Central memory CD8-positive, alpha-beta T cell (primary cell): ENCODE results near the gene RARA.
"Not testable (repeated sequence)": the region's sequence is repeated elsewhere in the genome, so short reads cannot be mapped to it uniquely, and the experiment has no call there.

Experiments used
- ATAC-seq: fragments of 150-1000 bp; cut with Tn5 transposase; replicated peaks from 2 replicates; pipeline ENCODE4 v1.10.0; 2022; ENCODE audit warnings: mild to moderate bottlenecking, moderate FRiP score, moderate number of reproducible peaks; ENCODE audit not compliant: poor library complexity, severe bottlenecking; ENCODE audit errors: extremely low read depth
- DNase-seq, 2 donors: peaks; one replicate each; pipeline ENCODE4 v3.0.0; 2021; ENCODE audit warnings: low spot score in 2 of 2
- H3K27ac Mint-ChIP-seq: one replicate; pipeline ENCODE4 v1.8.0; 2022; ENCODE audit warnings: low read depth, mild to moderate bottlenecking, moderate library complexity, mixed read lengths
- H3K27me3 Mint-ChIP-seq: one replicate; pipeline ENCODE4 v1.8.0; 2022; ENCODE audit warnings: mixed read lengths
- H3K36me3 Mint-ChIP-seq: one replicate; pipeline ENCODE4 v1.8.0; 2022; ENCODE audit warnings: mild to moderate bottlenecking, moderate library complexity, mixed read lengths; ENCODE audit not compliant: insufficient read depth
- H3K4me1 Mint-ChIP-seq: one replicate; pipeline ENCODE4 v1.8.0; 2022; ENCODE audit warnings: mixed read lengths
- H3K4me3 Mint-ChIP-seq: one replicate; pipeline ENCODE4 v1.8.0; 2022; ENCODE audit warnings: mild to moderate bottlenecking, moderate library complexity, mixed read lengths
- H3K9me3 Mint-ChIP-seq: one replicate; pipeline ENCODE4 v1.8.0; 2022; ENCODE audit warnings: mixed read lengths

RARA gene

DNA sequence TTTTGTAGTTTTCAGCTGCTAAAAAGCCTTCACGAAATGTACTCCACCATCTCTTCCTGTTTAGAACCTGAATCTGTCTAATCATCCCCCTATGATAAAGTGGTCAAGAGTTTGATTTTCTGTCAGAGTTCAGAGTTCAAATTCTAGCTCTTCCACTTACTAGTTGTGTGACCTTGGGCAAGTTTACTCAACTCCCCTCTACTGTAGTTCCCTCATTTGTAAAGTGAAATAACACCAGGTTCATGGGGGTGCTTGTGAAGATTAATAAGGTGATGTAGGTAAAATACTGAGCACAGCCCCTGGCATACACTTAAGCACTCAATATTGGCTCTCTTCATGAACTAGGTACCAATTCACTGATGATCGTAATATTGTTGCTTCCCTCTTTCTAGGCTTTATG lies 22.5 kb upstream of the RARA start:
- ATAC-seq = no peak
- no peaks in the 10 kb centered on the region for H3K27me3 Mint-ChIP-seq
- H3K36me3 Mint-ChIP-seq = peaks cover 18% of the 10 kb centered on the region

DNA sequence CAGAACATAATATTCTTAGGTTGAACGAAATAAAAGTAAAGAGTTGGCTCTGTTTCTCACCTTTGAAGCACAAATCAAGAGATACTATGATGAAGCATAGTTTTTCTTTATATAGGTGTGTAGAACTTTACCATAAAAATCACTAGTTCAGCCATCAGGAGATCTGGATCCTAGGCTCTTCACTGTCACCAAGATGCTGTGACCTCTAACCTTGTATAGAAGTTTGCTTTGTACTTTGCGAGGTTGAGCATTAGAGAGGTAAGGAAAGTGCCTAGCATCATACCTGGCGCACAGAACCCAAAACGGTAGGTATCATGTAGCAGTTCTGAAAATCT lies 21.9 kb upstream of the RARA start:
- peak overlapping the region; percentile 93 for H3K27ac Mint-ChIP-seq
- no peaks in the 10 kb centered on the region for H3K27me3 Mint-ChIP-seq
- peak overlapping the region; percentile 94 for H3K4me3 Mint-ChIP-seq
- peaks cover 34% of the 10 kb centered on the region for H3K4me1 Mint-ChIP-seq
- H3K9me3 Mint-ChIP-seq = no peaks in the 10 kb centered on the region
- ATAC-seq = no peak
- H3K36me3 Mint-ChIP-seq = peaks cover 12% of the 10 kb centered on the region
- DNase-seq = no peak

More for the DNA sequence above, 22.5 kb upstream of the RARA start:
- no peak for DNase-seq
- H3K27ac Mint-ChIP-seq = no peak overlapping the region
- no peak overlapping the region for H3K4me3 Mint-ChIP-seq
- H3K9me3 Mint-ChIP-seq = no peaks in the 10 kb centered on the region
- H3K4me1 Mint-ChIP-seq = peaks cover 40% of the 10 kb centered on the region

DNA sequence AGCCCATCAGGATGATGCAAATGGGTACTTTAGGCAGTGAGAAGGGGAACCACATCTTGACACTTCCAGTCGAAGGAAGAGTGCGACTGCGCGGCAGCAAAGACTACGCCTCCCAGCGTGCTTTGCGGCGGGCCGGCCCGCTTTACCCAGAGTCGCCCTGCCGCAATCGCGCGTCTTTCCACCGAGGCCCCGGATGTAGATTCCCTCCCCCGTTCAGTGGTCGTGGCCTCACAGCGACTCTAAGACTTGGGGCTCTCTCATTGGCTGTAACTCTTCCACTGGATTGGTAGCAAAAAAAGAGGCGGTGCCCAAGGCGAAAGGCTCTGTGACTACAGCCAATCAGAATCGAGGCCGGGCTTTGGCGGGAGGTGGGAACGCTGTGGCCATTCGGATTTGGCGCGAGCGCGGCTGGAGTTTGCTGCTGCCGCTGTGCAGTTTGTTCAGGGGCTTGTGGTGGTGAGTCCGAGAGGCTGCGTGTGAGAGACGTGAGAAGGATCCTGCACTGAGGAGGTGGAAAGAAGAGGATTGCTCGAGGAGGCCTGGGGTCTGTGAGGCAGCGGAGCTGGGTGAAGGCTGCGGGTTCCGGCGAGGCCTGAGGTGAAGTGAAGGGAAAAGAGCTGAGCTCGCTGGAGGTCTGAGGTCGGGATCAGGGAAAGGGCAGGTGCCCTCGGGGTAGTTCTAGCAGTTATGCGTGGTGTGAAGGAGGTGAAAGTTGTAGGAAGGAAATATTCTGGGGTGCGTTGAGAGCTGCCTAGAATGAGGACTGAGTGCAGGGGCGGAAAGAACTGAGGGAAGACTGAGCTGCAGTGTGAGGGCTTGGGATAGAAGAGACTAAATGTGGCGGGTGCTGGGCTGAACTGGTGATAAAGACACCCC lies 21.2 kb upstream of the RARA start, which contains the start of gene CDC6:
Gene CDC6, plus strand, starts transcription at position 386 of the 876 bp plus-strand sequence. CDS start 1,542 bp downstream, outside the sequence.
- Mint-ChIP-seq H3K36me3 (peaks cover 13% of the 10 kb centered on the region), H3K4me3 (peak within 1 kb of the TSS; percentile 94), H3K4me1 (peaks cover 31% of the 10 kb centered on the region), H3K27ac (peak within 1 kb of the TSS; percentile 93), H3K27me3 (no peaks in the 10 kb centered on the region), H3K9me3 (no peaks in the 10 kb centered on the region)
- DNase-seq (peak; percentile 92 to 98), ATAC-seq (peak; percentile 92)

DNA sequence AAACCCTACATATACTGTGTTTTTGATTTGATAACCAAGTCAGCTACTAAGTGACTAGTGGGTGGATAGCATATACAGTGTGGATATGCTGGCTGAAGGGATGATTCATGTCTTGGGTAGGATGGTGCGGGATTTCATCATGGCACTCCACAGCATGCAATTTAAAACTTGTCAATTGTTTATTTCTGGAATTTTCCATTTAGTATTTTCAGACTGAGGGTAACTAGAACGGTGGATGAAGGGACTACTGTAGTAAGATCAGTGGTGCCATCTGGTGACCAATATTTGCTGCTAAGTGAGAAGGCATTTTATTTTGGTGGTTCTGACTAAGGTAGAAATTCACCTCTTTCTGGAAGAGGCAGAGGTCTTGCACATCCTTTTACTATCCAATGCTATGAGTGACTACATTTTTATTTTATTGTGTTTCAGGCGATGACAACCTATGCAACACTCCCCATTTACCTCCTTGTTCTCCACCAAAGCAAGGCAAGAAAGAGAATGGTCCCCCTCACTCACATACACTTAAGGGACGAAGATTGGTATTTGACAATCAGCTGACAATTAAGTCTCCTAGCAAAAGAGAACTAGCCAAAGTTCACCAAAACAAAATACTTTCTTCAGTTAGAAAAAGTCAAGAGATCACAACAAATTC lies 18.2 kb upstream of the RARA start:
- H3K27ac Mint-ChIP-seq = no peak overlapping the region
- H3K36me3 Mint-ChIP-seq = peaks cover 10% of the 10 kb centered on the region
- DNase-seq (no peak), ATAC-seq (no peak)
- peaks cover 20% of the 10 kb centered on the region for H3K4me1 Mint-ChIP-seq
- H3K9me3 Mint-ChIP-seq = no peaks in the 10 kb centered on the region
- H3K27me3 Mint-ChIP-seq = no peaks in the 10 kb centered on the region
- no peak overlapping the region for H3K4me3 Mint-ChIP-seq

DNA sequence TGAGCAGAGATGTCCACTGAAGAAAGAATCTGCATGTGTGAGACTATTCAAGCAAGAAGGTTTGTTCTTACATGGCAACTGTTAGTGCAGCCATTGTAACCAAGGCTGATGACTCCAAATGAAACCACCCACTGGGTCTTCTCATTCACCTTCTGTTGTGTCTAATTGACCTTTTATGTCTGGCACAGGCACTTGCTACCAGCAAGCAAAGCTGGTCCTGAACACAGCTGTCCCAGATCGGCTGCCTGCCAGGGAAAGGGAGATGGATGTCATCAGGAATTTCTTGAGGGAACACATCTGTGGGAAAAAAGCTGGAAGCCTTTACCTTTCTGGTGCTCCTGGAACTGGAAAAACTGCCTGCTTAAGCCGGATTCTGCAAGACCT lies 17.7 kb upstream of the RARA start:
- no peak overlapping the region for H3K27ac Mint-ChIP-seq
- H3K4me3 Mint-ChIP-seq = no peak overlapping the region
- DNase-seq (no peak), ATAC-seq (no peak)
- no peaks in the 10 kb centered on the region for H3K9me3 Mint-ChIP-seq
- H3K4me1 Mint-ChIP-seq = peaks cover 20% of the 10 kb centered on the region
- H3K27me3 Mint-ChIP-seq = no peaks in the 10 kb centered on the region
- peaks cover 12% of the 10 kb centered on the region for H3K36me3 Mint-ChIP-seq

DNA sequence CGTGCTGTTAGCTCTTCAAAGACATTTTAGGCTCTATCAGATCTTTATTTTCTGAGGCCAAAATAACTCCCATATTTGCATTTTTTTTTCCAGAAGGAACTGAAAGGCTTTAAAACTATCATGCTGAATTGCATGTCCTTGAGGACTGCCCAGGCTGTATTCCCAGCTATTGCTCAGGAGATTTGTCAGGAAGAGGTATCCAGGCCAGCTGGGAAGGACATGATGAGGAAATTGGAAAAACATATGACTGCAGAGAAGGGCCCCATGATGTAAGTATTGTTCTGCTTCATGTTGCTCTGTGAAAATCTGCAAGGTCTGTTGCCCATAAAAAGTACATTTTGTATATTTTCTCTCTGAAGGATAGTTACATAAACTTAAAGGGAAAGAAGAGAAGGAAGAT lies 15.6 kb upstream of the RARA start:
- Mint-ChIP-seq H3K27ac (no peak overlapping the region), H3K4me1 (peaks cover 6% of the 10 kb centered on the region), H3K9me3 (no peaks in the 10 kb centered on the region), H3K27me3 (no peaks in the 10 kb centered on the region), H3K4me3 (no peak overlapping the region), H3K36me3 (peaks cover 8% of the 10 kb centered on the region)
- no peak for ATAC-seq
- DNase-seq = no peak

DNA sequence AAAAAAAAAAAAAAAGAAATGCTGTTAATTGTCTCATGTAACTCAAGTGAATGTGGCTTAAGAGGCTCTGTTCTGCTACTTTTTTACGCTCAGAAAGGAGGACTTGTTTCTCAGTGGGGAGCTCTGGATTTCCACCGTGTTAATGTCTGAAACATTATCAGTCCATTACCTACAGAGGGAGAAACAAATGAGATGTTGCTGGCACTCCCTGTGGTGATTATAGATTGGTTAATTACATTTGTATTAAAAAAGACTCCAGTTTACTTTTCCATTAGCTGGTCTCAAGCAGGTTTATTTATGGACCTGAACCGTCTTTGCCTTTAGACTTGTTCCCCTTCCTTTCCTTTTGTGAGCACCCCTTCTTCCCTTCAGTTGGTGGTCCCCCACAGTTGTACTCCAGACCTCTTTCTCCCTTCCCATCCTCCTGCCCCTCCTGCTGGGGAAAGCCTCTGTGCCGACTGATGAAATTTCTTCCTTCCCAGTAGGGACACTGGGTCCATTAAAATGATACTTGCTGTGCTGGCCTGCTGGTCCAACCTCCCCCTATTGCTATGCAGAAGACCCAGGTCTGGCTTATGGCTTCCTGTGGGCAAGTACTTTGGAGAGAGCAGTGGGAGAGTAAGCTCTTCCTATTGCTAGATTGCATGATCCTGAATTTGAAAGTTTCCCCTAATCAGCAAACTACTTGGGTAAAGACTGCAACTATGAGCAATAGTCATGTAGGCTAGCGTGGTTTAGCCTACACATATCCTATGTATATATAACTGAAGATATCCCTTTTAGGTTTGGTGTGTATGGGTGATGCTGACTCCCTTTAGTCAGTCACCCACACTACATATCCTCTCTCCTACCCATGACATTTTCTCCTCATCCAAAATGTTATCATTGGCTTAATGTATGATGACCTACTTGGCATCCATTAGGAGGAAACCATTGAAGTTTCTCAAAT lies 13.2 kb upstream of the RARA start:
- no peaks in the 10 kb centered on the region for H3K9me3 Mint-ChIP-seq
- ATAC-seq (no peak), DNase-seq (no peak)
- H3K36me3 Mint-ChIP-seq = peaks cover 9% of the 10 kb centered on the region
- no peak overlapping the region for H3K27ac Mint-ChIP-seq
- no peaks in the 10 kb centered on the region for H3K27me3 Mint-ChIP-seq
- no peaks in the 10 kb centered on the region for H3K4me1 Mint-ChIP-seq
- no peak overlapping the region for H3K4me3 Mint-ChIP-seq

DNA sequence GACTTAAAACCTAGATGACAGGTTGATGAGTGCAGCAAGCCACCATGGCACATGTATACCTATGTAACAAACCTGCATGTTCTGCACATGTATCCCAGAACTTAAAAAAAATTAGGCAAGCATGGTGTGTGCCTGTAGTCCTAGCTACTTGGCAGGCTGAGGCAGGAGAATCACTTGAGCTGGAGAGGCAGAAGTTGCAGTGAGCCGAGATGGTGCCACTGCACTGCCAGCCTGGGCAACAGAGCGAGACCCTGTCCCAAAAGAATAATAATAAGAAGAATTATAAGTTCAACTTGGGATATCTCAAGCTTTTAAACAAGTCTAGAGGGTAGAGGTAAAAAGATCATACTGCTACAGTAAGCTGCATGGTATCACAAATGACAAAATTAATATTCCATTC lies 11.5 kb upstream of the RARA start:
- Mint-ChIP-seq H3K9me3 (no peaks in the 10 kb centered on the region), H3K36me3 (peaks cover 6% of the 10 kb centered on the region), H3K4me3 (no peak overlapping the region), H3K27ac (no peak overlapping the region), H3K4me1 (no peaks in the 10 kb centered on the region), H3K27me3 (no peaks in the 10 kb centered on the region)
- DNase-seq = no peak
- no peak for ATAC-seq

DNA sequence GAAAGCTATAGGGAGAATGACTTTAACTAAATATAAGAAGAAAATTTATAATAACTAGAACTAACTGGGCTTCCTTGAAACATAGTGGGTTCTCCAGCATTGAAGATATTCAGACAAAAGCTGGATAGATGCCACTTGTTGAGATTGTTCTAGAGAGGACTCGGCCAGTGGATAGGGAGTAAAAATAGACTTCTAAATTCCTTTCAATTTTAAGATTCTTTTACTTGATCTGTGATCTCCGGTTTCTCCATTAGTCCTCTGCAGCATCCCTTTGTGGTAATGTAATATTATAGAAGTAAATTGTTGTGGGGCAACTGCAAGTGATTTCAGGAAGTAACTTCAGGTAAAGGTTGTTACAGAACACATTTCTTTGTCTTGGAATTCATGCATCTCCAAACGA lies 10.3 kb upstream of the RARA start:
- Mint-ChIP-seq H3K4me1 (peaks cover 8% of the 10 kb centered on the region), H3K4me3 (no peak overlapping the region), H3K27me3 (no peaks in the 10 kb centered on the region), H3K27ac (no peak overlapping the region), H3K9me3 (no peaks in the 10 kb centered on the region), H3K36me3 (peaks cover 6% of the 10 kb centered on the region)
- DNase-seq (no peak), ATAC-seq (no peak)

DNA sequence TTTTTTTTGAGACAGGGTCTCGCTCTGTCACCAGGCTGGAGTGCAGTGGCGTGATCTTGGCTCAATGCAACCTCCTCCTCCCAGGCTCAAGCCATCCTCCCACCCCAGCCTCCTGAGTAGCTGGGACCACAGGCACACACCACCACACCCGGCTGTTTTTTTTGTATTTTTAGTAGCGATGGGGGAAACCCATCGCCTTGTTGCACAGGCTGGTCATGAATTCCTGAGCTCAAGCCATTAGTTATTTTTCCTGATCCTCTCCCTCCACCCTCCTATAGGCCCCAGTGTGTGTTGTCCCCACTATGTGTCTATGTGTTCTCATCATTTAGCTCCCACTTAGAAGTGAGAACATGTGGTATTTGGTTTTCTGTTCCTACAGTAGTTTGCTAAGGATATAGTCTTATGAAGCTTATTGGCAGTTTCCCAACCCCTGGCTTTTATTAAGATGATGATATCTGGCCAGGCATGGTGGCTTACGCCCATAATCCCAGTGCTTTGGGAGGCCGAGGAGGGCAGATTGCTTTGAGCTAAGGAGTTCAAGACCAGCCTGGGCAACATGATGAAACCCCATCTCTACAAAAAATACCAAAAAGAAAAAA lies 9.7 kb upstream of the RARA start:
- not testable (repeated sequence) for H3K4me1 Mint-ChIP-seq, H3K27ac Mint-ChIP-seq, H3K27me3 Mint-ChIP-seq, H3K9me3 Mint-ChIP-seq, ATAC-seq, DNase-seq, H3K36me3 Mint-ChIP-seq, H3K4me3 Mint-ChIP-seq

DNA sequence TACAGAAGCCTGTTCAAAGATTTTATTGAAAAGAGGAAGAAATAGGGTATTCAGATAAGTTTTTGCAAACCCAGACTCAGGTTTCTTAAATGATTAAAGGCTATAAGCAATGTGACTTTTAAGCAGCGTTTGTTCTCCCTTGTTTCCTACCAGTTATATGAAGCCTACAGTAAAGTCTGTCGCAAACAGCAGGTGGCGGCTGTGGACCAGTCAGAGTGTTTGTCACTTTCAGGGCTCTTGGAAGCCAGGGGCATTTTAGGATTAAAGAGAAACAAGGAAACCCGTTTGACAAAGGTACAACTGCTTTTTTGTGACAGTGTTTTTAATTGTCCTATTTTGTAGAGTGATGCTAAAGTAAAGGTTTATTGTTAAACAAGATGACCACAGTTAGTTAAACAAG lies 7.7 kb upstream of the RARA start:
- Mint-ChIP-seq H3K36me3 (peaks cover 1% of the 10 kb centered on the region), H3K4me3 (no peak overlapping the region), H3K27me3 (no peaks in the 10 kb centered on the region), H3K9me3 (no peaks in the 10 kb centered on the region), H3K27ac (no peak overlapping the region), H3K4me1 (peaks cover 8% of the 10 kb centered on the region)
- ATAC-seq (no peak), DNase-seq (no peak)

DNA sequence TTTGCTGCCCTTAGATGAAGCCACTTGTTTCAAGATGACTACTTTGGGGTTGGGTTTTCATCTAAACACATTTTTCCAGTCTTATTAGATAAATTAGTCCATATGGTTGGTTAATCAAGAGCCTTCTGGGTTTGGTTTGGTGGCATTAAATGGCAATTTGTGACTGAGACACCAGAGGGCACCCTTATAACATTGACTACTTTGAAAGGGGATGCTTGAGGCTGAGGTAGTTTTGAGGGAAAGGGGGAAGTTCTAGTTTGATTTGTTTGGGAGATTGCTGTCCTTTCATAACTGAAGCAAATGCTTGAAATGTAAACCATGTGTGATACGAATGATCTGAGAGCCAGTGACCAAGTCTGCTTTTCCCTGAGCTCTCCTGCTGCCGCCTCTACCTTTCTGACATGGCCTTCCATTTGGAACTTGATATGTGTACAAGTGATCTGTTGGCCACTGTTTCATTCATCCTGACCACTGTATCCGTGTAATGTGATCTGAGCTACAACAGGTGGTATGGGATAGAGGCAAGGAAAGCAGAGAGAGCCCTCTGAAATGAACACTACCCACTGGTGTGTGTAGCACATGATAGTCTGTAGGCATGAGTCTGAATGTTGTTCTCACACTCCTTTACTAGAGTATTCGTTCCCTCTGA lies 5.8 kb upstream of the RARA start:
- Mint-ChIP-seq H3K4me1 (peaks cover 8% of the 10 kb centered on the region), H3K27ac (peak overlapping the region; percentile 10), H3K27me3 (no peaks in the 10 kb centered on the region), H3K36me3 (peaks cover 1% of the 10 kb centered on the region), H3K9me3 (no peaks in the 10 kb centered on the region), H3K4me3 (no peak overlapping the region)
- DNase-seq (peak; percentile 36 to 59), ATAC-seq (no peak)
